WTC11 (cell line): ENCODE results near the gene OR10A4.

Experiments
- CTCF ChIP-seq: fragments of 200-600 bp; IDR thresholded peaks from 2 replicates; pipeline ENCODE4 v1.8.0; 2022; ENCODE audit warnings: antibody characterized with exemption
- MYBL2 ChIP-seq: sonication (generic); formaldehyde crosslinking; IDR thresholded peaks from 2 replicates; pipeline ENCODE4 v1.8.1; 2023; ENCODE audit warnings: mild to moderate bottlenecking, moderate library complexity, missing genetic modification reagents
- NFATC4 ChIP-seq: fragments of 250-450 bp; sonication (Bioruptor Pico); IDR thresholded peaks from 2 replicates; pipeline ENCODE4 v1.9.0; 2021; ENCODE audit warnings: mild to moderate bottlenecking
- TF ChIP-seq, protein P1 (sequence below): sonication (generic); formaldehyde crosslinking; IDR thresholded peaks from 2 replicates; pipeline ENCODE4 v1.8.1; 2022; ENCODE audit warnings: low read depth, mild to moderate bottlenecking, moderate library complexity, missing genetic modification reagents, borderline replicate concordance

DNA sequence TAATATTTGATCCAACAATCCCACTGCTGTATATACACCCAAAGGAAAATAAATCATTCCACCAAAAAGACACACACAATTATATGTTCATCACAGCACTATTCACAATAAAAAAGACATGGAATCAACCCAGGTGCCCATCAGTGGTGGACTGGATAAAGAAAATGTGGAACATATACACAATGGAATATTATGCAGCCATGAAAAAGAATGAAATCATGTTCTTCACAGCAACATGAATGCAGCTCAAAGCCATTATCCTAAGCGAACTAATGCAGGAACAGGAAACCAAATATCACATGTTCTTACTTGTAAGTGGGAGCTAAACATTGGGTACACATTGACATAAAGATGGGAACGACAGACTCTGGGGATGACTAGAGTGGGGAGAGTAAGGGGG lies 43.3 kb downstream of the OR10A4 start:
- TF ChIP-seq CTCF = no peak
- TF ChIP-seq MYBL2 = no peak
- TF ChIP-seq, protein P1, sequence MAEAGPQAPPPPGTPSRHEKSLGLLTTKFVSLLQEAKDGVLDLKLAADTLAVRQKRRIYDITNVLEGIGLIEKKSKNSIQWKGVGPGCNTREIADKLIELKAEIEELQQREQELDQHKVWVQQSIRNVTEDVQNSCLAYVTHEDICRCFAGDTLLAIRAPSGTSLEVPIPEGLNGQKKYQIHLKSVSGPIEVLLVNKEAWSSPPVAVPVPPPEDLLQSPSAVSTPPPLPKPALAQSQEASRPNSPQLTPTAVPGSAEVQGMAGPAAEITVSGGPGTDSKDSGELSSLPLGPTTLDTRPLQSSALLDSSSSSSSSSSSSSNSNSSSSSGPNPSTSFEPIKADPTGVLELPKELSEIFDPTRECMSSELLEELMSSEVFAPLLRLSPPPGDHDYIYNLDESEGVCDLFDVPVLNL (CRISPR knock-in tag) = no peak
- TF ChIP-seq NFATC4 = no peak
